HUDEP-2 (cell line): ENCODE data around the gene SOD3.
A peak's percentile ranks its signal among the peaks of the same experiment; 100 is the strongest.

Experiments used
- DNase-seq, 76 experiments: peaks; one replicate each; lab custom pipeline; 2025; ENCODE audit not compliant: unreplicated experiment in 76 of 76; lab: John Stamatoyannopoulos, UW

The SOD3 gene, protein sequence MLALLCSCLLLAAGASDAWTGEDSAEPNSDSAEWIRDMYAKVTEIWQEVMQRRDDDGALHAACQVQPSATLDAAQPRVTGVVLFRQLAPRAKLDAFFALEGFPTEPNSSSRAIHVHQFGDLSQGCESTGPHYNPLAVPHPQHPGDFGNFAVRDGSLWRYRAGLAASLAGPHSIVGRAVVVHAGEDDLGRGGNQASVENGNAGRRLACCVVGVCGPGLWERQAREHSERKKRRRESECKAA

DNA sequence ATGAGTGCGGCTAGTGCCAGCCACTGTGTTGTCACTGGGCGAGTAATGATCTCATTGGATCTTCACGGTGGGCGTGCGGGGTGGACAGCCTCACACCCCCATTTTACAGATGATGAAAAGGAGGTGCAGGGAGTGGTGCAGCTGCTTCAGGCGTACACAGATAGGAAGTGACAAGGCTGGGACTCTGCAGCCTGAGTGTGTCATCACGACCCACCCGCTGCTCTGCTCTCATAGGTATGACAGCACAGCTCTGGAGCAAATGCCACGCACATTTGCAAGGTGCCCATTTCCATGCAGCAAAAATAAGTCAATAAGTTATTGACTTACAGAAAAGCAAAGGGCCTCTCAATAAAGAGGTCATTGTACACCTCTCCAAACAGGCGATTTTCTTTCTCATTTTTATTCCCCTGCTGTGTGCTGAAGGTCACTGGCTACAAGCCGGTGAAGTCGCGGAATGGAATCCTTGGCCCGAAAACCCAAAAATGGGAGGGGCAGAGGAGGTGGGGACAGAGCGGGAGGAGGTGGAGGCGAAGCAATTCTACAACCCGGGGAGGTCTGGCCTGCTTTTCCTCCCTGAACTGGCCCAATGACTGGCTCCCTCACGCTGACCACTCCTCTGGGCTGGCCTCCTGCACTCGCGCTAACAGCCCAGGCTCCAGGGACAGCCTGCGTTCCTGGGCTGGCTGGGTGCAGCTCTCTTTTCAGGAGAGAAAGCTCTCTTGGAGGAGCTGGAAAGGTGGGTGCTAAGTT is at the start of gene SOD3:
Gene SOD3, plus strand, starts transcription at position 658 of the 750 bp plus-strand sequence. CDS start 3,949 bp downstream, outside the sequence.
- DNase-seq = peak in 3 of 76 experiments; percentile 4 to 22 (median 19)

DNA sequence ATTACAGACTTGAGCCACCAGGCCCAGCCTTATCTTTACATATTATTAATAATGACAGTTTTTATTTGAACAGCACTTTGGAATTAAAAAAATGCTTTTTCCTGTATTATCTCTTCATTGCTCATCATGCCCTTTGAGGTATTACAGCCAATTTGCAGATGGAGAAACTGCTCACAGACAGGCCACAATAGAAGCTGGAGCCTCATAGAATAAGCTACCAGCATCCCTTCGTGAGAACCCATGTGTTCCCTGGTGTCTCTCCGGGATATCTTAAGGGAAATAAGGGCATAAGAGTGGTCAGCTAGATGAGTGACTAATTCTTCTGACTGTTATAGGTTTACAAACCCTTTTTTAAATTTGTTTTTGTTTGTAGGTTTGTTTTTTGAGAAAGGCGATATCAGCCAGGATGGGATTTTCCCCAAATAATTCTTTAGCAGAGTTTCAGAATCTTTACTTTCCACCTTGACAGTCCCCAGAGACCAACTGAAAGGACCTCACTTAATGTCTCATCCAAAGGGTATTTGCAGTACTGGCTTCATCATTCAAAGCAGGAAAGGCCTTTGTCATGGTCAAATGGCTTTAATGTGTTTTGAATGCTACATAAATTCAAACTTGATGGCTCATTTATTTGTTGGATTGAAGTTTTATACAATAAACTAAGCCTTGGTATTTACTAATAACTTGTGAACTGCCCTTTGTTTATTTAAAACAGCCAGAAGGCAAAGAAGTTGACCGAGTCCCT is 48.0 kb upstream of the SOD3 start:
- DNase-seq = no peak

DNA sequence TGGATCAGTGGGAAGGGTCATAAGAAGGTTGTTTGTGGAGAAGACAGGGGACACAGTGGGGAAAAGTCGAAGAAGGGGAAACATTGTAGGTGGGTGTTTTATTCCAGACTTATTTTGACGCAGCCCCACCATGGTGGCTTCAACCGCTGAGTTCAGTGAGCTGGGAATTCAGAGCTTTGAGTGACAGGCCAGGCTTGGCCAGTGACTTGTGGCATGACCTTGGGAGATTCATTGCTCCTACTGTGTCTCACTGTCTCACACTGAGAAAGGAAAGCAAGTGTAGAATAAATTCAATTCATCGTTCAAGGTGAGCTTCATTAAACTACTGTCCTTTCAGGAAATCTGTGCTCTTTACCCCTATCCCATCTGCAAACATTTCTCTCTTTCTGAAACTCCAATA is 47.4 kb upstream of the SOD3 start:
- no peak for DNase-seq

DNA sequence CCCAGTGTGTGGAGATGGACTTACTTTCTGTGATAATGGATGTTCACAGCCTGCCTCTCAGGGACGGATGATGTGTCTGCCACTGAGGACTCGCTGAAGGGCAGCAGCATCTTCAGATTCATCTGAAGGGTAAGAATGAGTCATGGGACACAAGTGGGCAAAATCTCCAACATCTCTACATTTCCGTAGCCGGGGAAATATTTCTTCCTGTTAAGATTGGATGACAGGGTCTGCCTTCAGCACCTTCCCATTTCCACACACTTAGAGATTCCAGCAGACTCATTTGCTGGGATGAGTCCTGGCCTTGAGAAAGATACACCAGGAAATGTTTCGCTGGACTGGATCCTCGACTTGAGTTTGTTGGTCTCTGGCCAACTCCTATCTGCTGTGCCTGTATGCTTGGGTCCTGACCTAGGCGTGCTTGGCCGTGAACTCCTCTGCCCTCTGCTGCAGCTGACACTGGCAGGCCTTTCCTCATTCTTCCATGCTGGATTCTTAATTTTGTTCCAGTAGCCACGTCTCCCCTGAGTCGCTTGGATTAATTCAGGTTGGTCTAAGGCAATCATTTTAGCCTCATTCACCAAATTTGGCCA is 46.5 kb upstream of the SOD3 start:
- DNase-seq = no peak

DNA sequence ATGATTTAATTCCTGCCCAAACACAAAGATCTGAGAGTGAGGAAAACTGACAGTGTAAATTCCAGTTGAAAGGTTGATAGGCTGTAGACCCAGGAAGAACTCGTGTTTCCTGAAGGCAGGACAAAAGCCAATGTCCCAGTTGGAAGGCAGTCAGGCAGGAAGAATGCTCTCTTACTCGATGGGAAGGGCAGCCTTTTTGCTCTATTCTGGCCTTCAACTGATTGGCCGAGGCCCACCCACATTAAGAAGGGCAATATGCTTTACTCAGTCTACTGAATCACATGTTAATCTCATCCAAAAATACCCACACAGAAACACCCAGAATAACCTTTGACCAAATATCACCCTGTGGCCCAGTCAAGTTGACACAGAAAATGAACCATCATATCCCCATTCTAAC is 45.3 kb upstream of the SOD3 start:
- no peak for DNase-seq

DNA sequence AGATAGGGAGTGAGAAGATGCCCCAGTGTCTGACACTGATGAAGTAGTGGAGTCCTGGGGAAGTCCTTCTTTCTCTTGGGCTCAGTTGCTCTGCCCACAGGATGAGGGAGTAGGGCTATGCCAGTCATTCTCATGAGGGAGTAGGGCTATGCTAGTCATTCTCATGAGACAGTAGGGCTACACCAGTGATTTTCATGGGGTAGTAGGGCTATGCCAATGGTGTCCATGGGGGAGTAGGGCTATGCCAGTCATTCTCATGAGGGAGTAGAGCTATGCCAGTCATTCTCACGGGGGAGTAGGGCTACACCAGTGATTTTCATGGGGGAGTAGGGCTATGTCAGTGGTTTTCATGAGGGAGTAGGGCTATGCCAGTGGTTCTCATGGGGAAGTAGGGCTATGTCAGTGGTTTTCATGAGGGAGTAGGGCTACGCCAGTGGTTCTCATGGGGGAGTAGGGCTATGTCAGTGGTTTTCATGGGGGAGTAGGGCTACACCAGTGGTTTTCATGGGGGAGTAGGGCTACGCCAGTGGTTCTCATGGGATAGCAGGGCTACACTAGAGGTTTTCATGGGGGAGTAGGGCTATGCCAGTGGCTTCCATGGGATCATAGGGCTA is 43.3 kb upstream of the SOD3 start:
- no peak for DNase-seq

DNA sequence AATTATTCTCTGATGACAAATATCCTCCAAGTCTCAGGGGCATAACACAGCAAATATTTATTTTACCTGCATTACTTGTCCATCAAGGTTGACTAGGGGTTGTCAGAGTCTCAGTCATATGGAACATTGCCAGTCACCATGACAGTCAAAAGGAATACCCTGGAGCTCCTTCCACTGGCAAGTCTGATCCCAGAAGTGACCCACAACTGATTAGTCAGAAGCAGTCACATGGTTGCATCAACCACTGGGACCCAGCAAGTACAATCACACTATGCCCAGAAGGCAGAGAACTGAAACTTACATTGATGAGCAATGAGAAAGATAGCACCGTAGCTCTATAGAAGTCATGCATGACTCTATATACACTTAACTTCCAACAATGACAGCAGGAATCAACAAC is 41.9 kb upstream of the SOD3 start:
- no peak for DNase-seq

DNA sequence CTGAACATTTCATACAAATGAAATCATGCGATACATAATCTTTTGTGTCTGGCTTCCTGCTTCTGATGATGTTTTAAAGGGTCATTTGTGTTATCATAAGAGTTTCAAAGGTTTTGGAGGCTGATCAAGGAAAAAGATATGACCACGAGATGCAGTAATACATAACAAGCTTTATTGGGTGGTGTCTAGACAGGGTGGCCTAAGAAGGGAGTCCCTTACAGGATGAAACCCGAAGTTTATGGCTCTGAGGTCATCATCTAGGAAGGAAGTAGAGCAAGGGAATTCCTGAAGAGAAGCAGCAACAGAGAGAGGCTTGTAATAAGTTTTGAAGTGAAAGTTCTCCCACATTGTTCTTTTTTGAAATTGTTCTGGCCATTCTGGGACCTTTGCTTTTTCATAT is 40.8 kb upstream of the SOD3 start:
- no peak for DNase-seq

DNA sequence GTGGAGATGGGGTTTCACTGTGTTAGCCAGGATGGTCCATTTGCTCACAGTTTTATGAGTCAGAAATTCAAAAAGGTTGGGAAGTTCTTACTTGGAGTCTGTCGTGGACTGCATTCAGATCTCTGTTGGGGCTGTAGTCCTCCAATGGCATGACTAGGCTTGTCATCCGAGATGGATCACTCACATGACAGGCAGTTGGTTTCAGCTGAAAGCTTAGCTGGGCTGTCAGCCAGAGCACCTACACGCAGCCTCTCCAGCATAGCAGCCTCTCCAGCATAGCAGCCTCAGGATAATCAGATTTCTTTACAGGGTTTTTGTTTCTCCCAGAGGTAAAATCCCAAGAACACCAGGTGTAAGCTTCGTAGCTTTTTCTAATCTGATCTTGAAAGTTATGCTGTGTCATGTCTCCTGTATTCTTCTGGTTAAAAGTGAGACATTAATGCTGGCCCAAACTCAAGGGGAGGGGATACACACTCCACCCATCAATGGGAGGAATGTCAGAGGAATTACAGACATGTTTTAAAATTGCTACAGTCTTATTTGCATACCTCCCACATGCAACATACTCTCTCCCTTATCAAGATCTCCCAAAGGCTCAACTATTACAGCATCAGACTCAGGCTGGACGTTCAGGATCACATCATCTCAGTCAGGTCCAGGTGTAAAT is 31.6 kb upstream of the SOD3 start:
- no peak for DNase-seq

DNA sequence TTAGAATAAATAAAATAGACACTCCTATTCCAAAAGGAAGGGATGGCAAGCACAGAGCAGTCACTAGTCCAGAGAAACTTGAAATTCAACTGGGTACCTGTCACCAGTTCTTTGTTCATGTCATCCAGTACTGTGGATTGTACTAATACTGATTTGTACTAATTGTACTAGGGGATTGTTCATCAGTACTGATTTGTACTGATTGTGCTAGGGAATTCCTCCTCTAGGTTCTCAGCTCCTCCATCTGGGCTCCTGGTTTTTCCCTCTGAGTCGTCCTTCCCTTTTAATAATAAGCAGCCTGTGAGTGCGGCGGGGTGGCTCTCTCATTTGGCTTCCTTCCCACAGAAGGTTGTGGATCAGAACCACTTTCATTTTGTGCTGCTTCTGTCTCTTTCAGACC is 31.0 kb upstream of the SOD3 start:
- DNase-seq = no peak

DNA sequence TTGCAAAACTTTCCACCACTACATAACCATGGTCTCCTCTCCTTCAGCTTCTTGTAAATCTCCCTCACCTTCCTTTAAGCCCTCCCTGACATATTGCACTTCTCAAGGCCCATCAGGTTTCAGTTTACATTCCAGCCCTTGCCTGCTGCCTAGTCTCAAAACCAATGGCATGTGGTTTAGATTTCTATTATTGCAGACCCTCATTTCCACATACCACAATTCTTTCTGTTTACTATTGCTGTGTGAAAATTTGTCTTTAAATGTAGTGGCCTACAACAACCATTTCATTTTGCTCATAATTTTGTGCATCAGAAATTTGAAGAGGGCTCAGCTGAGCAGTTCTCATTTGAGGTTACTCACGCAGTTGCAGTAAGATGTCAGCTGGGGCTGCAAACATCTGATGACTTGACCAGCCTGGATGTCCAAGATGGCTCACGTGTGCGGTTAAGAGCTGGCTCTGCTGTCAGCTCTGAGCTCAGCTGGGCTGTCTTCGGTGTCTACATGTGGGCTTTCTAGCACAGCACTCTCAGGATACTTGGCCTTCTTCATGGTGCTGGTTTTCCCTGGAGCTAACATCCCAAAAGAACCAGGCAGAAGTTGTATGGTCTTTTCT is 29.9 kb upstream of the SOD3 start:
- DNase-seq = no peak

DNA sequence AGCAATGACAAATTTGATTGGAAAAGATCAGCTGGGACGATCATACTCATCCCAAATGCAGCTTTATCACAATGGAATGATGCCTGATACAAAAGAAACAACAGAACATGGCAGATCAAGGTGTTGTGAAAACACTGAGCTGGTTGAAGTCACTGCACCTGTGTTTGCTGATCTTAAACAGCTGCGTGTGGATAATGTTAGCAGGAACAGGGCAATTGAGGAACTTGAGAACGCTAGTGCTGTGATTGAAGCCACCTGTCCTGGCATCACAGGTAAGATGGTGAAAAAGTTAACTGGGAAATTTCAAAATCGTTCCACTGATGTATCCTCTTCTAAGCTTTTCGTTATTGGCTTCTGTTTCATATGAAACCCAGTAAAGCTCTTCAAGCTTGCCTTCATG is 27.4 kb upstream of the SOD3 start:
- no peak for DNase-seq

DNA sequence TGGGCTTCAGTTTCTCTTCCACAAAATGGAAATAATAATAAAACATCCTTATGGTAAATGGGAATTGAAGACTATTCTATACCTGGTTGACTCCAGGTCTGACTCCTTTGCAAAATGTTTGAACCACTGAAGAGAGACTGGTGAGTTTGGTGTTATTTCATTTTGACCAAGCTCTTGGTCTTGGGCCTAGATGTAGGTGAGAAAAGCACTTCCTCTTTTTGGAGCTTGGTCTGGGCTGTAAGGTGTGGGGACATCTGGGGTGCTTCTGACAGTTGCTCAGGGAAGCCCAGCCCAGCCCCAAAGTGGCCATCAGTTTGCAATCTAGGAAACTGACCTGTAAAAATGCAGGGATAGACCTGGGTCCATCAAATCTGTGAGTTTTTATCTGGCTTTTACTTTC is 26.8 kb upstream of the SOD3 start:
- DNase-seq = no peak

DNA sequence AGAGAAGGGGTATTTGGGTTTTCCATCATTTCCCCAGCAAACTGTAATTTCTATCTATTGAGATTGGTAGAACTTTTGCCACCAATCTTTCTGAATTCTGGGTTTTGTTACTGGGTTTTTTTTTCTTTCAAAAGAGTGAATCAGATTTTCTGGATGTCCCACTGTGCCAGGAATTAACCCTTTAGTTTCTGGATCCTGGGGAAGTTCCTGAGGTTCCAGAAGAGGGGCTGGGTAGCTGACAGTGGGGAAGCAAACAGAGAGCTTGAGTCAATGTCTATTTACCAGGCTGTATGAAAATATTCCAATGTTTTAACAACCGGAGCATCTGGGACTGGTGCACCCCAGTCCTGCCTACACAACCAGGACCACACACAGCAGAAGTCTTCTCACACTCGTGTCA is 25.8 kb upstream of the SOD3 start:
- DNase-seq = no peak

DNA sequence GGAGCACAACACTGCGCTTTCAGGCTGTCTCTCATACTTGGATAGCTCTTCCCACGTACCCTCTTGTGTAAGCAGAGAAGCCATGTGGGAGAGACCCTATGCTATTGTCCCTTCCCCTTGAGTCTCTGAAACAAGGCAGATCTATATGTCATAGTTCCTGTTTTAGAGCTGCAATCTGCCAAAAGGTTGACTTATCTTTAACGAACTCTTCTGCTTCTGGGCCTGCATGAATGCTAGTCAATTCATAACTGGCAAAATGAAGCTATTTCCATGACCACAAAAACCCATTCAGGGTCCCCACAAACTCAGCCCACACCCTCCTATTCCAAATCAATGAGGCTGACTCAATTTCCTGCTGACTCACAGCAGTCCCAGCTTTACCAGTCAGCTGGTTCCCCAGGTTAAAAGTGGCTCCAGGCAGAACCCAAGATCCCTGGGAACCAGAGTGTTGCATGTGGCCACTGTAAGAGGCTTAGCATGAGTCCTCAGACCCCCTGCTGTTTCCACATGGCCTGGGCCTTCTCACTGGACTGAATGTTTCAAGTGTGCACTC is 25.3 kb upstream of the SOD3 start:
- no peak for DNase-seq

DNA sequence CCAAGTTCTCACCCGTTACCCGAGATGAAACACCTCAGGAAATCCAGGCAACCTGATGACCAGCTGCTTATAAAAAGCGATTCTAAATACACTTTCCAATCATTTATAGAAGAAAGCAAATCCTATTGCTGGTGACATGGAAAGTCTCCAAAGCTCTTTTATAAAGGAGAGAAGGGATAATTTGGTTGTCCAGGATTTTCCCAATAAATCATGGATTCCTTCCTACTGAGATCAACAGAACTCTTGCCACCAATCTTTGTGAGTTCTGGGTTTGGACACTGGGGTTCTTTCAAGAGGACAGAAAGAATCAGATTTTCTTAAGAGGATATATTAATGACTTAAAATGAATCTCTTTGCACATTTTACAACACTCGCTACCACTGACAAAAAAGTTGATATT is 24.7 kb upstream of the SOD3 start:
- no peak for DNase-seq

DNA sequence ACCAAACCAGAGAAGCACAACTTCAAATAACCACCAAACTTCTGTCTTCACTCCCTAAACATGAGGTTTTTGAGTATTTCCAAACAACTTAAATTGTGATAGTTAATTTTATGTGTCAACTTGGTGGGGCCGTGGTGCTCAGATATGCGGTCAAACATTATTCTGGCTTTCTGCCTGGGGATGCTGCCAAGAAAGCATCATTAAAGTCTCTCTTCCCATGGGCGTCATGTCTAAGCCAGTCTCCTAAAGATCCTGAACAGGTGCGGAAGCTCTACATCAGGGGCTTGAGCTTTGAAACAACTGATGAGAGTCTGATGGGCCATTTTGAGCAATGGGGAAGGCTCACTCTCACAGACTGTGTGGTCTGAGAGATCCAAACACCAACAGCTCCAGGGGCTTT is 24.1 kb upstream of the SOD3 start:
- DNase-seq = no peak

DNA sequence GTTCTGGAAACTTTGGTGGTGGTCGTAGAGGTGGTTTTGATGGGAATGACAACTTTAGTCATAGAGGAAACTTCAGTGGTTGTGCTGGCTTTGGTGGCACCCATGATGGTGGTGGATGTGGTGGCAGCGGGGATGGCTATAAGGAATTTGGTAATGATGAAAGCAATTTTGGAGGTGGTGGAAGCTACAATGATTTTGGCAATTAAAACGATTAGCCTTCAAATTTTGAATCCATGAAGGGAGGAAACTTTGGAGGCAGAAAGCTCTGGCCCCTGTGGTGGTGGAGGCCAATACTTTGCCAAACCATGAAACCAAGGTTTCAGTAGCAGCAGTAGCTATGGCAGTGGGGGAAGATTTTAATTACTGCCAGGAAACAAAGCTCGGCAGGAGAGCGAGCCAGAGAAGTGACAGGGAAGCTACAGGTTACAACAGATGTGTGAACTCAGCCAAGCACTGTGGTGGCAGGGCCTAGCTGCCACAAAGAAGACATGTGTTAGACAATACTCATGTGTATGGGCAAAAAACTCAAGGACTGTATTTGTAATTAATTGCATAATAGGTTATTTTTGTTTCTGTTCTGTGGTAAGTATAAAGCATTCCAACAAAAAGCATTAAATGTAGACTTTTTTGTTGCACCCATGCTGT is 23.2 kb upstream of the SOD3 start:
- DNase-seq = no peak

DNA sequence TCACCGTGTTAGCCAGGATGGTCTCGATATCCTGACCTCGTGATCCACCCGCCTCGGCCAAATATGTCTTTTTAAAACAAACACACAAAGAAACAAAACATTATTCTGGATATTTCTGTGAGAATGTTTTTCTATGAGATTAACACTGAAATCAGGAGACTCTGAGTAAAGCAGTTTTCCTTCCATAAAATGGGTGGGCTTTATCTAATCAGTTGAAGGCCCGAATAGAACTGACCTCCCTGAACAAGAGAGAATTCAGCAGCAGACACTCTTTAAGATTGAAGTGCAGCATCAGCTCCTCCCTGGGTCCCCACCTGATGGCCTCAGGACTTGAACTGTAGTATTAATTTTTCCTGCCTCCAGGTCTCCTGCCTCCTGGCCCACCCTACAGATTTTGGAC is 22.4 kb upstream of the SOD3 start:
- DNase-seq = no peak
